Measurements from ENCODE around the gene SPOPL.
"Not testable (repeated sequence)": the region's sequence is repeated elsewhere in the genome, so short reads cannot be mapped to it uniquely, and the experiment has no call there.

Gene SPOPL

DNA sequence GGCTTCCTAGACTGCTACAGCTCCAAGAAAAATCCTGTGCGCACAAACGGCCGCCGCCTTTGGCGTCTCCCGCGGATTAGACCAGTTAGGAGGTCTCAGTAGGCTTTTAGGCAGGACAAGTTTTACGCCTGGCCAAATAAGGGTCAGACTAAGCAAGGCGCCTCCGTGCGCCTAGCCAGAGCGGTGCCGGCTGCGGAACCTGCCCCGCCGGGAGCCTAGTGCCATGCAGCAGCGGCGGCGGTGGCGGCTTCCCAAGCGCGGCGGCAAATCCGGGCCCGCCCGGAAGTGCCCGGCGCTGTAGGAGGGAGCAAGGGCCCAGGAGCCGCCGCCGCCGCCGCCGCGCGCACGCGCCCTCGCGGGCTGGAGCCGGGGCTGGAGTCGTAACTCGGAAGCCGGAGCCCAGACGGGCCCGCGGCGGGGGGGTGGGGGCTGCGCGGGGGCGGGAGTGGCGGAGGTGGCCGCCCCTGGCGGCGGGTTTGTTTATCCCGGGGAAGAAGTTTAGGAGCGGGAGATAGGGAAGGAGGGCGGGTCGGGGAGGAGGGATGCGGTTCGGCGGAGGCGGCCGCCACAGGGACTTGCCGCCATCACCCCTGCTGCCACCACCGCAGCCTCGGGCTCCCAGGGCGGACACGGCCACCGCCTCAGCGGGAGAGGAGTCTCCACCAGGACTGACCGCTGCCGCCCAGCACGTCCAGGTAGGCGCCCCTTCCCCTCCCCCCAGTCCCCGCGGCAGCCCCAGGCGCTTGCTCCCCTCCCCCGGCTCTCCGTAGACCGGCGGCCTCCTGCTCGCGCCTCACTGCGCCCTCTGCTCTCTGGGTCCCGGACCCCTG is at the start of gene SPOPL:
Gene SPOPL, plus strand, starts transcription at position 346 of the 830 bp plus-strand sequence. CDS start 48,447 bp downstream, outside the sequence.
- no peak for DNase-seq (ENCODE audit: low read depth)

DNA sequence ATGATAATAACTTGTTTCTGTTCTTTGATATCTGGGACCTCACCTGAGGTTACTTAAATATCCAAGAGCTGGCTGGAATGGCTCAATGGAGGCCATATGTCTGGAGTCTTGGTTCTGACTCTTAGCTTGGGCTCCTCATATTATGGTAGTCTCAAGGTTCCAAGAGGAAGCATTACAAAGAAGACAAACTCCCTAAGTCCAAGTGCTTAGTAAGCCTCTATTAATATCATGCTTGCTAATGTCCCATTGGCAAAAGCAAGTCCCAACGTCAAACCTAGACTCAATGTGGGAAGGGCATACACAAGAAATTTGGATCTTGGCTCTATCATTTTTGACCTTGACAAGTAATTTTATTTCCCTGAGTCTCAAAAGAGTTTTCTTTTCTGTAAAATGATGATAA is 49.2 kb upstream of the SPOPL start:
- DNase-seq (ENCODE audit: low read depth) = no peak

DNA sequence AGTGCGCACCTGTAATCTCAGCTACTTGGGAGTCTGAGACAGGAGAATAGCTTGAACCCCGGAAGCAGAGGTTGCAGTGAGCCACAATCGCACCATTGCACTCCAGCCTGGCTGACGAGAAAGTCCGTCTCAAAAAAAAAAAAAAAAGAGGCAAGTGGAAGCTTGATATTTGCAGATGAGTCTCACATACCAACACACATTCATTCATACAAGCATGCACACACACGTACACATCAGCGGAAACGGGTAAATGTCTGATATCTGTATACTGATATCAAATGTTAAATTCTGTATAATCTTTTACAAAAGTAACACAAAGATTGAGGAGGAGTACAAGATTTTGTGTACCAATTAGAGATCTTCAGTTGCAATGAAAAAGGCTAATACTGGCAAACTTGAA is 47.8 kb upstream of the SPOPL start:
- DNase-seq (ENCODE audit: low read depth) = no peak

DNA sequence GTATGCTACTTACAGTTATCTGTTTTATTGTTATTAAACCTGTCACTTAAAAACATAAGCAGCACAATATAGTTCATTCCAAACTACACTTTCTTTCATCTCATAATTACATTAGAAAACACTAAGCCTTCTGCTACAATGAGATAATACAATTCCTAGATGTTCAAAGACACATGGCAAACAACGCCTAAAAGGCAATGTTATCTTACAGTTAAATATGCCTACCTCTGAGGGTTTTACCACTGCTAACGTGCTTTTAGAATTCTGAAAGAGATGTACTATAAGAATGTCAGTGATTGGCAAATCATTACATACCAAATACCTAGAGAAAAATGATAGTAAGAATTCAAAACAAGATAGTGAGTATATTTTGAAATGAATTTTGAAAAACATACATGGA is 46.8 kb upstream of the SPOPL start:
- DNase-seq (ENCODE audit: low read depth) = no peak

DNA sequence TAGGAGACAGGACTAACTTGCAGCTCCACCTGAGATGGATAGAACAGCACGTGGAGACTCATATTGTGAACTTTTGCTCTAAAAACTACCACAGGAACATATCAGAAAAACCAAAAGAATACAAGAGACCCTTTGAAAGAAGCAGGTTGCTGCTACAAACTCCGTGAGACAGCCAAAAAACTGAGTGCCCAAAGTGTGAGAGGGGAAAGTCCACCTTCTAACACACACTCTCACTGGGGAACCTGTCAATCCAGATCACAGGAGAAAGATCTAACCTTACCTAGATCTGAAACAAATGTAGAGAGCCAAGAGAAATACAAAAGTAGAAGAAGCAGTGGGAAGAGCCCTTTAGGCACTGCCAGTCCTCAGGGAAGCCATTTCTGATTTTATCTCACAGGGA is 46.3 kb upstream of the SPOPL start:
- DNase-seq (ENCODE audit: low read depth) = no peak

DNA sequence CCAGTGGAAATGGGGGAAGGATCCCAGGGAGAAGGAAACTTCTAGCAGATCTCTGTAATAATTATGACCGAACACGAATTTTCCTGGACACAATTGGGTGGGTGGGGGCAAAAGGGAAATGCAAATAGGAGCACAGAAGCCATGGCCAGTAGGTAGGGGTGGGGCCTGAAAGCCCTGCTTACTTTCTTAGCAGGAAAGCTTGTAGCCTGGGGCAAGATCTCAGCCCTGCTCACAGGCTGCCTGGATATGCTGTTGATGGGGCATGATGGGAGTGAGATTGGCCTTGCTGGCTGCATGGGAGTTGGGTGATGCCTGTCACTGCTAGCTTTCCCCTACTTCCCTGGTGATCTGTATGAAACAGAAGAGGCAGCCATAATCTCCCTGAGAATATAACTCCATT is 45.9 kb upstream of the SPOPL start:
- no peak for DNase-seq (ENCODE audit: low read depth)

DNA sequence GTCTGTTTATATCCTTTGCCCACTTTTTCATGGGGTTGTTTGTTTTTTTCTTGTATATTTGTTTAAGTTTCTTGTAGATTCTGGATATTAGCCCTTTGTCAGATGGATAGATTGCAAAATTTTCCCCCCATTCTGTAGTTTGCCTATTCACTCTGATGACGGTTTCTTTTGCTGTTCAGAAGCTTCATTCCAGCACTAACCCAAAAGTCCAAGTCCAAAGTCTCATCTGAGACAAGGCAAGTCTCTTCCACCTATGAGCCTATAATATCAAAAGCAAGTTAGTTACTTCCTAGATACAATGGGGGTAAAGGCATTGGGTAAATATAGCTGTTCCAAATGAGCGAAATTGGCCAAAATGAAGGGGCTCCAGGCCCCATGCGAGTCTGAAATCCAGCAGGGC is 38.9 kb upstream of the SPOPL start:
- DNase-seq (ENCODE audit: low read depth) = not testable (repeated sequence)

DNA sequence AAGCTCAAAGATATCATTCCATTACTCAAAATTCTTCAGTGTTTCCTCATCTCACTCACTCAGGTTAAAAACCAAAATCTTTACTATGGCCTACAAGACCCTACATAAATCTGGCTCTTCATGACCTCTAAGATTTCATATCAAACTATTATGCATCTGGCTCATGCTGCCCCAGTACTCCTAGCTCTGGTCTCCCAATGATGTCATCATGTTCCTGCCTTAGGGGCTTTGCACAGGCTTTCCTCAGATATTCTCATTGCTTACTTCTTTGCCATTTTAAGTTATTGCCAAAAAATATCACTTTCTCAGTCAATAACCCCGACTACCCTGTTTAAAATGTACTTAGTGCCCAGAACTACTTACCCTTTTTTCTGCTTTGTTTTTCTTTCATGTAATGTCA is 33.0 kb upstream of the SPOPL start:
- DNase-seq (ENCODE audit: low read depth) = no peak

DNA sequence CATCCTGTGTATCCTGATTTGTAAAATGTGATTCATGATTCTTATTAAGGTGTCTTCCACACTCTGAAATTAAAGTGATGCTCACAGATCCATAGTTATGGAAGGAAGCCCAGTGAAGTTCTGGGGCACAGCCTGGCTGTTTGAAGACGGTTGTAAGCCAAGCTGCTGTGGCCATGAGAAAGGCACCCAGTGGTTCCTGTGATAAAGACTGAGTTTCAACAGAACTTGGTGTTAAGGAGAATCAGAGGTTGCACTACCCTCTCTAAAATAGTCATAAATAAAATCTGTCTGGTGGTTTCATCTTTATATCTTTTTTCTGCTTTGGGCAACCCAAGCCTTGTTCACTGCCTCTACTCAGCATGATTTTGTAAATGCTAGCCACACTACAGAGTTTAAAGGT is 32.2 kb upstream of the SPOPL start:
- no peak for DNase-seq (ENCODE audit: low read depth)

DNA sequence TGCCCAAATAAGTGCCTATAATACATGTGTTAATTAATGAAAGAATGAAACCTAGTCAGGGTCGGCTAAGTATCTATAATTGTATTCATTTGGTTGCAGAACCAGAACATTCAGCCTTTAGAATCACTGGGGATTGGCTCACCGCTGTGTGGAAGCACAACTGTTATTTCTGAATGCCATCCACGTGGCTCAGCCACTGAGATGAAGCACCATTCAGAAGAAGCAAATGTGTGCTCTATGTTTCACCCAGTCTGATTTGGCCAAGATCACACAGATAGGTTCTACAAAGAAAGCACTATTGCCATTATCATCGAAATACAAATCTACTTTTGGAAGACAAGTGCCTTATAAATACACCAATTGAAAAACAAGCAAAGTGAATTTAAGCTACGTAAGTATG is 30.6 kb upstream of the SPOPL start:
- no peak for DNase-seq (ENCODE audit: low read depth)

DNA sequence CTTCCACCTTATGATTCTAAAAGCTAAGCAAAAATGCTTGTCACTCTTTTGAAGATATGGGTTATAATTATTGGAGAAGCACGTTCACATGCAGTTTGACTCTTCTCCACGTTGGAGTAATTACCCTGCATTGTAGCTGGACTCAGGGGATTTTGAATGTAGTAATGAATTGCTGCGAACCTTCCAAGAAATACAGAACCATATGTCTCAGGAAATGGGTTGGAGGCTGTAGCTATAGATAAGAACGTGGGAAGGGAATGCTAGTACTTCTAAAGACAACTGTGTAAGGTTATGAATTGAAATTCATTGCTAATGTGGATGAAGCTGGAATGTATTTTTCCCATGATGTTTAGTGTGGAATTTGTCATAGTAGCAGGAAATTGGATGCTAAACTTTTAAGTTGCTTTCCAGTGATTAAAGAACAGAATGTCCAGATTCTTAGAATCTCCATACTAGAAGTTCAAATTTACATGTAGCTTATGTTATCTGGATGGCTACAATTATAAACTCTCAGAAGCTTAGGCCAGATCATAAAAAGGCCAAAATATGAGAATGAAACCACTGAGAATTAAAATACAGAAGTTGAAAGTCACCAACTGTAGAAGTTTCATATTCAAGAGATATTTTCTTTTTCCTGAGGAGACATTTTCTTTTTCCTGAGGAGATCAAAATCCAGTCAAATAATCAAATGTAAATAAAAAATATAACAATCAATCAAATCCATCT is 27.3 kb upstream of the SPOPL start:
- no peak for DNase-seq (ENCODE audit: low read depth)

DNA sequence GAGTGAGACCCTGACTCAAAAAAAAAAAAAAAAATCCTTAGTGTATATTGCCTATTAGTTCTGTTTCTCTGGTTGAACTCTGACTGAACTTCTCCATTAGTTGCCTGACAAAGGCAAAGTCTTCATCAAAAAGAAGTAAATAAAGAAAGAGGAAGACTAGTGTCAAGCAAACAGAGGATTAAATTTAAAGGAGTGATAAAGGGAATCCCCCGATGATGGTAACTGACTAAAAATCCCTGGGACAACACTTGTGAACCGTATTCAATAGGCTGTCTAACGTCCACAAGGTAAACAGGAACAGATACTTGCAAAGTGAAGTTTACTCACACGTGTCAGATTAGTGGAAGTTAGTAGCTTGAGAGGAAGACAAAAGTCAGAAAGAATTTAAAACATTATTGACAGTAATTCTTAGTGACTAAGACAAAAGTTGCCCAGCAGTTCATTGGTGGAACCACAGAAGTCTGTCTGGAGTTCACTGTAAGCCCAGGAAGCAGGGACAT is 26.2 kb upstream of the SPOPL start:
- DNase-seq (ENCODE audit: low read depth) = no peak

DNA sequence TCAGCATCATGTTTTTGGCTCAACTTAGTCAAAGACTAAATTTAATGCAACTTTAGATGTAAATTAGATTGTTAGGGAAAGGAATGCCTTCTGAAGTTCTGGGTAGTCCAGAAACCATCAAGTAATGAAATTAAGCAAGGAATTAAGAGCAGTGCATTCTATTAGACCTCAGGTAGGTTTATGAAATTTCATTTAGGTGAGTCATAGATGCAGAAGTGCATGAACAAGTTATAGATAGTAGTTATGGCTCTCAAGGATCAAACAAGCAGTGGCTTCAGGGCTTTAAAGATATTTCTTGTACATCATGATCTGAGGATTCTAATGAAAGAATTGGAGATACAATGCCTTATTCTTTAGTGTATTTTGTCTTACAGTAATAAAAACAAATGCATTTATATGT is 25.4 kb upstream of the SPOPL start:
- no peak for DNase-seq (ENCODE audit: low read depth)

DNA sequence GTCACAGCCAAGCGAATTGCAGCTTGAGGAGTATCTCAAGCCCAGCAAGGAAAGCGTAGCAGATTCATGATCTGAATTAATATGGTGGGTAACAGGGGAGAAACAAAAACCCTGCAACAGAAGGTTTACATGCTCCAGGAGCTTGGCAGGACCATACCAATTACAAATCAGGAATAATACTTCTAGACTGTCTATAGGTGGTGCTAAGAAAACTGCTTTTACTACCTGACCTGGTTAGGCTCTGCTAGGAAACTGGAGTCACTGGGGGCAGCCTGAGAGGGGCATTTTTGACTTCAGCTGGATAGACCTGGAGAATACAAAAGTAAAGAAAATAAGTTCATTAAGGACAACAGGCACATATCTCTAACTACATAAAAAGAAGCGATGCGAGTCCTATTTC is 24.6 kb upstream of the SPOPL start:
- no peak for DNase-seq (ENCODE audit: low read depth)

DNA sequence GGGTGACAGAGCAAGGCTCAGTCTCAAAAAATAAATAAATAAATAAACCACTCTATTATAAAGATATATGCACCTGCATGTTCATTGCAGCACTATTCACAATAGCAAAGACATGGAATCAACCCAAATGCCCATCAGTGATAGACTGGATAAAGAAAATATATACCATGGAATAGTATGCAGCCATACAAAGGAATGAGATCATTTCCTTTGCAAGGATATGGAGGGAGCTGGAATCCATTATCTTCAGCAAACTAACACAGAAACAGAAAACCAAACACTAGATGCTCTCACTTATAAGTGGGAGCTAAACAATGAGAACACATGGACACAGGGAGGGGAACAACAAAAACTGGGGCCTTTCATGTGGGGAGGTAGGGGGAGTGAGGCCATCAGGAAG is 18.8 kb upstream of the SPOPL start:
- DNase-seq (ENCODE audit: low read depth) = not testable (repeated sequence)

DNA sequence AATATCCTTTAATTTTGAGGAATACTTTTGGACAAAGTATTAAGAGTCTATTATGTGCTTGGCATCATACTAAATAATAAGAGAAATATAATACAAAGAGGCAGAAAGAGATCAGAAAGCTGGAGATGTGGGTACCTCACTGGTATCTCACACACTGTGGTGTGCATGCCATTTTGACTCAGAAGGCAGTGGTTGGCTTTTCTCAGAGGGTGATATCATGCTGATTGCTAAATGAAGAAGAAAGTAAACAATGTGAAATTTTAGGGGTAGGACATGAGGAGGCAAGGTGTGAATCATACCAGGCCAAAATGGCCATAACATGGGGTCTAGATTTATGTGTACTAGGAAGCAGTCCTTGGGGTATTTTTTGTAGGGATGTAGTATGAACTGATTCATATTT is 16.6 kb upstream of the SPOPL start:
- DNase-seq (ENCODE audit: low read depth) = no peak

DNA sequence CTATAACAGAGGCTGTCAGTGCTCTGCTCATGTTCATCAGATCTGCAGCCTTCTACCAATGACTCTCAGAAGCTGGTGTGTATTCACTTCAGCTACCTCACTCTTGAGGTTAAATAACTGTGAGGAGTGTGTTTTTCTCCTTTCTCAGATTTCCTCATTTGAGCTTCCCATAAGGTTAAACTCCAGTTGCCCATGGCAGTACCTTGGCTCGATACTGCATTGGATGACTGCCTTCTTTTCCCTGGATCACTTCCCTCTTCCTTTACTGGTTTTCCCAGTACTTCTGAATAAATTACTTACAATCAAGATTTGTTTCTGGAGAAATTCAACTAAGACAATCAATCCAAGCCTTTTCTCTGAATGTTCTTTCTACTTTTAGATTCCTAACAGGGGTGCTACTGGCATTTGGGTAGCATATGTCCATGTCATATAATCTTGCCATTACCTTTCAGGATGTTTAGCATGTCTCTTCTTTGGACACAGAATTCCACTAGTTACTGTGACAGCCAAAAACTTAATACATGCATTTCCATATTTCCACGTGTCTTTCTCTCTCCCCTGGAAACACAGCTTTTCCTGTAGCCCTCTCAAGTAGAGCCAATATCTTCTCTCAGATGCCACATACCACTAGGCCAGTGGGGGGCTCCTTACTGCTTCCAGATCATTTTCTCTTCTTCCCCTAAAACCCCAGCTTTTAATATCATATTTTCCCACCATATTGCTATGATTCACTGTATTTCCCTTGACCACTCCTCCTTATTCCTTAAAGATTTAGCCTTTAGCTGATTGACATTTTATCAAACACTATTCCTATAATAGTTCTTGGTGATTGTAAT is 15.0 kb upstream of the SPOPL start:
- no peak for DNase-seq (ENCODE audit: low read depth)

DNA sequence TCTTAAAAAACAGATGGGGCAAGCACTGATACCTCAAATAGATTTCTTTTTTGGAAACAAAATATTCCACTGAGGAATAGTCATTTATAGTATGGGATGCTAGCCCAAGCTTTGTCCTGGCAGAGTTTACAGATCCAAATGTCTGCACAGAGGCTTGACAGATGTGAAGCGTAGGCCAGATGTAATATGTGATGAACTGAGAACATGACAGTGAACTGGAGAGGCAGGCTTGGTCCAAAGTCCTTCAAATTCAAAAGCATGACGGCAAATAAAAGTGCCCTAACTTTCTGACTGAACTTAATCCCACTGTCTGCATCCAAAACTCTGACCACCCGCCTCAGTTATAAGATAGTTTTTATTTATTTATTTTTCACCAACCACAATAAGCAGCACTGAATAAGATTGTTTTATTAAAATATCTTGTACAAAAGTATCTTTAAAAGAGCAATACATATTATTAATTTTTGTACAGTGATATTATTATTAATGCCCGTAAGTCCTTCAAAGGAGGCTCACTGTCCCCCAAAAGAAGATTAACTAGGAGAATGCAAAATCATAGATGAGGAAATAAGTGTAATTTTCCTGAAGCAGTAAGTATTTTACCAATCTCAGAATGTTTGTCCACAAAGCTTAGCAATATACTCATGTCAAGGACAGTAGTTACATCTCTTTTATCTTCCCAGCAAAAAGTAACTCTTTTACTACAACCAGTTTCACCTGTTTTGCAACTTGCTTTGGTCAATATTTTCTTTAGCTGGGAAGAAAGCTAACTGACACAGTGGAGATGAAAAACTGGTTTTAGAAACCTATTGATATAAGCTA is 10.7 kb upstream of the SPOPL start:
- DNase-seq (ENCODE audit: low read depth) = no peak

DNA sequence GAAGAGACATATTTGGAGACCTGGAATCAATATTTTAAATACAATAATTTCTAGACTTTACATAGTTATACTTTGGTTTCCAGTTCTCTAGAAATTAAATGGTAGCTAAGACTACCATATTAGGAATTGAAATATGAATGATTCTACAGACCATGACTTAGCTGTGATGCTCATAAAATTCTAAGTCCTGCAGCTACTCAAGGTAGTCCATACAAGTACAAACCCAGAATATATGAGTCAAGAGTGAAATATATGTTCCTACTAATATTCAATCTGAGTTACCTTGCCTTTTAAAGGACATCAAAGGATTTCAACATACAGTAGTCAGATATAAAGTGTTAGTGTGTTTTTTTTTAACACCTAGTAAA is 10.1 kb upstream of the SPOPL start:
- no peak for DNase-seq (ENCODE audit: low read depth)

DNA sequence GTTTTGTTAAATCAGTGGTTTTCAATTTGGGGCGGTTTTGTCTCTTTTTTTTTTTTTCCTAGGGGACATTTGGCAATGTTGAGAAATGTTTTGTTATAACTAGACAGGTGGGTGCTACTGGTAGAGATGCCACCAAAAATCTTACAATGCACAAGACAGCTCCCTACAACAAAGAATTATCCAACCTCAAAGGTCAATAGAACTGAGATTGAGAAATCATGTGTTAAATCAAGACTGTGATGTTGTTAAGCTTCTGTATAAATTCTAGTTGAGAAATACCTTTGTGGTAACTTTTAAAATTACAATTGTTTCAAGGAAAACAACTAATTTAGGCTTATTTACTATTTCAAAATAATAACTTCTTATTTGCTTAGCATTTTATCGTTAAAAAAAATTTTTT is 9.4 kb upstream of the SPOPL start:
- DNase-seq (ENCODE audit: low read depth) = no peak

DNA sequence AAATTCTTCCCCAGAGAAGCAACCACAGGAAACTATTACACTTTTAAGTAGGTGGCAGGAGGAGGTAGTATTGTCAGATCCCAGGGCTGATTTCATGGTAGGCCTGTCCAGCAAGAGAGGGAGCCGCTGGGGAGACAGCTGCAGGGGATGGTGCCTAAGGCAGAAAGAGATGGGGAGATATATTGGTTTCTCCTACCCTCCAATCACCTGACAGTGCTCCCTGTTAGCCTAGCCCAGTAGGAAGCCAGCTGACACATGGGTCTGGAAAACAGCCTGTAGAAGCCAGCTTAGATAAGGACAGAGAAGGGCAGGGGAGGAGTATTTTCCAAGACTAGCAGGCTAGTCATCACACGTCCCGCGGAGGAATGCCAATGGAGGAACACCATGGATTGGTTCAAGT is 8.2 kb upstream of the SPOPL start:
- no peak for DNase-seq (ENCODE audit: low read depth)
